Cardiac fibroblast (primary cell): ENCODE data around the gene DKKL1.
"Not testable (repeated sequence)": the region's sequence is repeated elsewhere in the genome, so short reads cannot be mapped to it uniquely, and the experiment has no call there.

Experiments
- DNase-seq, 2 donors: peaks; one replicate each; pipeline versions ENCODE4 v3.0.0 to v3.0.0-alpha.2; 2010; ENCODE audit warnings: low read depth in 2 of 2
- H3K4me3 ChIP-seq, 2 donors: replicated peaks in 1 of 2; 1 replicate in 1 of 2; 2 replicates in 1 of 2; pipeline ENCODE4 v1.5.1; 2011; ENCODE audit warnings: low read depth in 2 of 2, low read length in 2 of 2, mild to moderate bottlenecking in 2 of 2, moderate library complexity in 1 of 2
- CTCF ChIP-seq: IDR thresholded peaks from one replicate; pipeline ENCODE4 v1.5.1; 2011; ENCODE audit warnings: low read depth, mild to moderate bottlenecking, low read length, inconsistent platforms

The DKKL1 gene

GRCh38 chr19:49327878-49328544 lies 35.7 kb upstream of the DKKL1 start:
- peak; percentile 44 to 54 for DNase-seq
- TF ChIP-seq CTCF, result peak; percentile 75
- H3K4me3 ChIP-seq, result no peak overlapping the region

GRCh38 chr19:49328741-49329140 lies 34.9 kb upstream of the DKKL1 start:
- no peak for TF ChIP-seq CTCF
- no peak for DNase-seq
- no peak overlapping the region for H3K4me3 ChIP-seq

- not testable (repeated sequence) for H3K4me3 ChIP-seq, DNase-seq
Measured at GRCh38 chr19:49331187-49331586, 32.5 kb upstream of the DKKL1 start.

- no peak overlapping the region for H3K4me3 ChIP-seq
- no peak for TF ChIP-seq CTCF
- DNase-seq, result peak; percentile 59 to 64
Measured at GRCh38 chr19:49331616-49332055, 32.0 kb upstream of the DKKL1 start.

GRCh38 chr19:49332691-49333417 lies 30.8 kb upstream of the DKKL1 start:
- DNase-seq, H3K4me3 ChIP-seq: not testable (repeated sequence)

GRCh38 chr19:49333418-49333805 lies 30.3 kb upstream of the DKKL1 start:
- H3K4me3 ChIP-seq, result no peak overlapping the region
- DNase-seq, result peak in 1 of 2 donors; percentile 27
- no peak for TF ChIP-seq CTCF

GRCh38 chr19:49333811-49334288 lies 29.8 kb upstream of the DKKL1 start:
- no peak for TF ChIP-seq CTCF
- H3K4me3 ChIP-seq, result no peak overlapping the region
- no peak for DNase-seq
